Tibial artery (tissue), 4 donors: ENCODE results near the gene PDE11A.

ENCODE experiments used
- DNase-seq, 2 donors: peaks; one replicate each; pipeline ENCODE4 v3.0.0-alpha.2; 2019
- H3K27ac ChIP-seq, 2 donors: fragments of 200-600 bp; sonication (generic) in 1 of 2; 1 replicate in 1 of 2; 2 replicates in 1 of 2; pipeline ENCODE4 v1.5.1; 2018 to 2019; ENCODE audit warnings: mild to moderate bottlenecking in 1 of 2
- H3K27me3 ChIP-seq, 2 donors: fragments of 200-600 bp; sonication (generic) in 1 of 2; one replicate each; pipeline versions ENCODE4 v1.5.1 to v1.6.0; 2016 to 2019
- H3K36me3 ChIP-seq, 3 donors: fragments of 200-600 bp; sonication (generic) in 2 of 3; one replicate each; pipeline ENCODE4 v1.5.1; 2016 to 2019; ENCODE audit warnings: mild to moderate bottlenecking in 2 of 3
- H3K4me1 ChIP-seq, 4 donors: fragments of 200-600 bp; sonication (generic) in 2 of 4; 1 replicate in 3 of 4; 2 replicates in 1 of 4; pipeline ENCODE4 v1.5.1; 2016 to 2019
- H3K4me3 ChIP-seq, 2 donors: fragments of 200-600 bp; sonication (generic) in 1 of 2; 1 replicate in 1 of 2; 2 replicates in 1 of 2; pipeline ENCODE4 v1.5.1; 2018 to 2019; ENCODE audit warnings: mild to moderate bottlenecking in 2 of 2
- H3K9me3 ChIP-seq, 3 donors: fragments of 200-600 bp; sonication (generic) in 1 of 3; one replicate each; pipeline ENCODE4 v1.5.1; 2016 to 2019
- intact Hi-C: fragments of 100-400 bp; cut with DNase I; formaldehyde crosslinking; loops from one replicate; pipeline ENCODE4 v1.15.0; 2023; ENCODE audit warnings: low total_unique reads
- TF ChIP-seq, protein P1 (sequence below), 2 experiments: fragments of 200-600 bp in 1 of 2; fragments of 450-650 bp in 1 of 2; IDR thresholded peaks; one replicate each; pipeline ENCODE4 v1.5.1; 2017 to 2019; ENCODE audit warnings: antibody characterized with exemption in 2 of 2, mild to moderate bottlenecking in 1 of 2, moderate library complexity in 1 of 2

PDE11A gene

DNA sequence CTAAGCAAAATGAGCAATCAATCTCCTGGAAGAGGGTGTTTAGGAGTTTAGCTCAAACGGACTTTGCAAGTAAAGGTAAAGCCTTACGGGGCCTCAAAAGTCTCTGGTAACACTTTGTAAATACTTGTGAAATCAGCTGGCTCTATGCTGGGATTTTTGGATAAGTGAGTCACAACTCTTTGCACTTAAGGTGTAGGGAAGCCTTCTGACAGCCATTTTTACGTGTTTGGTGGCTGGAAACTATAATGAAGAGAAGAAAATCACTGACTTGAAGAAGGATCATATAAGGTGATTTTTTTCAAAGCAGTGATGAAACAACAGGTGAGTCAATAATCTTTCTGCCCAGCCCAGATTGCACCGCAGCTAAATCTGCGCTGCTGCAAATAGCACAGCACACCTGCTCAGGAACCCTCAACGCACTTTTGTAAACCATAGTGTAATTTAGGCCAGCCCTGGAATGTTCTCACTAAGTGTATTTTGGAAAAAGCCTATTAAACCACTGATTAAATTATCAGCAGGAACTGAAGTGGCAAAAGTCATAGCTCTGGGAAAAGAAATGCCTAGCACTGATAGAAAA is 461.2 kb downstream of the PDE11A start:
- Histone ChIP-seq H3K9me3 (no peaks in the 10 kb centered on the region), H3K27ac (no peak overlapping the region), H3K4me3 (no peak overlapping the region), H3K27me3 (no peaks in the 10 kb centered on the region), H3K4me1 (no peaks in the 10 kb centered on the region), H3K36me3 (no peaks in the 10 kb centered on the region)
- TF ChIP-seq, protein P1, sequence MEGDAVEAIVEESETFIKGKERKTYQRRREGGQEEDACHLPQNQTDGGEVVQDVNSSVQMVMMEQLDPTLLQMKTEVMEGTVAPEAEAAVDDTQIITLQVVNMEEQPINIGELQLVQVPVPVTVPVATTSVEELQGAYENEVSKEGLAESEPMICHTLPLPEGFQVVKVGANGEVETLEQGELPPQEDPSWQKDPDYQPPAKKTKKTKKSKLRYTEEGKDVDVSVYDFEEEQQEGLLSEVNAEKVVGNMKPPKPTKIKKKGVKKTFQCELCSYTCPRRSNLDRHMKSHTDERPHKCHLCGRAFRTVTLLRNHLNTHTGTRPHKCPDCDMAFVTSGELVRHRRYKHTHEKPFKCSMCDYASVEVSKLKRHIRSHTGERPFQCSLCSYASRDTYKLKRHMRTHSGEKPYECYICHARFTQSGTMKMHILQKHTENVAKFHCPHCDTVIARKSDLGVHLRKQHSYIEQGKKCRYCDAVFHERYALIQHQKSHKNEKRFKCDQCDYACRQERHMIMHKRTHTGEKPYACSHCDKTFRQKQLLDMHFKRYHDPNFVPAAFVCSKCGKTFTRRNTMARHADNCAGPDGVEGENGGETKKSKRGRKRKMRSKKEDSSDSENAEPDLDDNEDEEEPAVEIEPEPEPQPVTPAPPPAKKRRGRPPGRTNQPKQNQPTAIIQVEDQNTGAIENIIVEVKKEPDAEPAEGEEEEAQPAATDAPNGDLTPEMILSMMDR (IDR thresholded peaks at IDR 0.05): no peak
- DNase-seq: no peak
- intact Hi-C loops: loop anchor here (10.0 kb wide), 1 partner anchor 447 kb away; no protein-coding TSS in a partner anchor

DNA sequence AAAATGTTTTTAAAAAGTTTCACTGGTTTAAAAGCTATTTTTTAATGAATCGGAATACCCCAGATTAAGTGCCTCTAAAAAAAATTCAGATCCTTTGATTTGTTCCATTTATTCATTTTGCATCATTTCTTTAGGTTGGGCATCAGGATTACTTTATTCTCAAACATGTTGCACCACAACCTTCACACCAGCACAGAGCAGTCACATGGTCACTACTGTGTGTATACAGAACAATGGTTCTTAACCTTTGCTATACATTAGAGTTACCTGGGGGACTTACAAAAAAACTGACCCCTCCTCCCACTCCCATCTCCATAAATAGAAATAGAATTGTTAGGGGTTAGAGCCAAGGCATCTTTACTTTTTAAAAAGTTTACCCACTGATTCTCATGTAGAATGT is 461.8 kb downstream of the PDE11A start:
- H3K36me3 ChIP-seq: no peaks in the 10 kb centered on the region
- no peaks in the 10 kb centered on the region for H3K27me3 ChIP-seq
- DNase-seq: no peak
- H3K4me1 ChIP-seq: no peaks in the 10 kb centered on the region
- H3K27ac ChIP-seq: no peak overlapping the region
- TF ChIP-seq, protein P1 (IDR thresholded peaks at IDR 0.05): no peak
- intact Hi-C loops: loop anchor here (10.0 kb wide), 1 partner anchor 446 kb away; no protein-coding TSS in a partner anchor
- no peaks in the 10 kb centered on the region for H3K9me3 ChIP-seq
- no peak overlapping the region for H3K4me3 ChIP-seq

DNA sequence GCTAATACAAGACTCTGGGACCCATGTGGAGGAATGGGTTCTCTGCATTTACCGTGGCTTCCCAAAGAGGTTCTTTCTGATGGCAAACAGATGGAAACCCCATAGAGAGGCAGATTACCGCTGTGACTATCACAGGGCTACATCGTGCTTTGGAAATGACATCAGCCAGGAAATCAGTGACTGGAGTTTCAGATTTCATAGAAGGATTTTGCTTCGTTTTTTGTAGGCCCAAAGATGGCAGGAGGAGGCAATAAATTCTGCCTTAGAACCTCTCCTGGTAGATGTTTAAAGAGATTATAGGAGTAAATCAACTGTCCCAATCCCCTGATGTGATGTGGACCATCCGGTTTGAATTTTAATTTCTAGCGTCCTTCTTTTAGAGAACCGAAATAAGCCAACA is 465.9 kb downstream of the PDE11A start:
- intact Hi-C loops: loop anchor here (10.0 kb wide), 1 partner anchor 122 kb away; no protein-coding TSS in a partner anchor
- peaks cover 0 to 2% (median 0%) of the 10 kb centered on the region in 4 donors for H3K4me1 ChIP-seq

DNA sequence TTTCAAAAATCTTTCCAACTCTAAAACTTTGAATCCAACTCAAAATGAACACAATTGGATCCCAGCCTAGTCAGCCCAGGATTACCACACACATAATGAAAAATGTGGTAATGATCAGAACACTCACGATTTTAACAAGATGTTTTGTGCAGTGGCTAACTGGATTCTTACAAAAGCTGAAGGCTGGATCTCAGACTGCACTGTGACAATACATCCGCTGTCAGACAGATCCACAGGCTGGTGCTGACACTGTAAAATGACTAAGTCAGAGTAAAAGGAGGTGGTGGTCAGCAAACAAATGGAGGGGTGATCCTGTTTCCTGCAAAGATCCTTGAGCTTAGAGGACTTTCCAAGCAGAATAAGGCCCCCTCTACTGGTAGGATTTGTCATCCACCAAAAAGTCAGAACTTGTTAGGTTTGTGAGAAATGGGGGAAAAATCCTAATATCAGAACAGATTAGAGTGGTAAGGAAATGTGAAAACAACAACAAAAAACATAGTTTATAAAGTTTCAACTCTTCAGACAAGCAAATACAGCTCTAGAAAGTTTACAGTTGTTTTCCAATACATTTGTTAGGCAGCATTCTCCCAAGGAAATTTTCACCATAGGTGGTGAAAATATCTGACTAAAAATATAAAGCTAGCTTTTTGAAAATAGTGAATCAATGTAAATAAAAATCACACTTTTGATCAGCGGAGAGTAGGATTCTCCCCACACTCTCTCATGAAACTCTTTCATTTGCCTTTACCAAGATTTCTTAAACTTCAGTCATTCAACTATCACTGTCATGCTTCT is 468.1 kb downstream of the PDE11A start:
- TF ChIP-seq, protein P1 (IDR thresholded peaks at IDR 0.05): peak; percentile 45 to 53
- Histone ChIP-seq H3K36me3 (no peaks in the 10 kb centered on the region), H3K9me3 (no peaks in the 10 kb centered on the region), H3K4me1 (peaks cover 0 to 2% (median 0%) of the 10 kb centered on the region in 4 donors), H3K27ac (no peak overlapping the region), H3K27me3 (no peaks in the 10 kb centered on the region), H3K4me3 (no peak overlapping the region)
- intact Hi-C loops: loop anchor here (5.0 to 10.0 kb wide), 2 partner anchors 120 to 267 kb away; no protein-coding TSS in a partner anchor
- peak in 1 of 2 donors; percentile 36 for DNase-seq

More for the DNA sequence above, 465.9 kb downstream of the PDE11A start:
- DNase-seq: no peak
- H3K36me3 ChIP-seq: no peaks in the 10 kb centered on the region
- H3K9me3 ChIP-seq: no peaks in the 10 kb centered on the region
- no peak overlapping the region for H3K27ac ChIP-seq
- TF ChIP-seq, protein P1 (IDR thresholded peaks at IDR 0.05): no peak
- no peaks in the 10 kb centered on the region for H3K27me3 ChIP-seq
- H3K4me3 ChIP-seq: no peak overlapping the region

DNA sequence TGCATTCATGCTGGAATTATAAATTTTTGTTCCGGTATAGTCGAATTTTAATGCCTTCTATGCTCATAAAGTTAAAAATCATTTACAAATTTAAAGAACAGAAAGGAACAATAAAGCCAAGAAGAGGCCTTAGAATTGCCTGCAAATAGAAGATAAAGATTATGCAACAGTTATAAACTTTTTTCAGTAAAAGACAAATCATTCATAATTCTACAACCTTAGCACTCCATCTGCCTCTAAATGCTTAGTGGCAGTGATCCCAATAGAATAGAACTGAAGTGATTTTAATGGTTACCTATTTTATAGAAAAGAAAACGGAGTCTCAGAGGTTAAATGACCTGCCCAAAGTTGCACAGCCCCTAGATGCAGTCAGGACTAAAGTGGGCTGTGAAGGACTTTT is 468.8 kb downstream of the PDE11A start:
- peaks cover 0 to 6% (median 3%) of the 10 kb centered on the region in 4 donors for H3K4me1 ChIP-seq
- H3K4me3 ChIP-seq: no peak overlapping the region
- H3K9me3 ChIP-seq: no peaks in the 10 kb centered on the region
- TF ChIP-seq, protein P1 (IDR thresholded peaks at IDR 0.05): no peak
- no peak overlapping the region for H3K27ac ChIP-seq
- intact Hi-C loops: loop anchor here (5.0 to 10.0 kb wide), 2 partner anchors 119 to 266 kb away; no protein-coding TSS in a partner anchor
- H3K27me3 ChIP-seq: no peaks in the 10 kb centered on the region
- H3K36me3 ChIP-seq: no peaks in the 10 kb centered on the region
- DNase-seq: no peak
